Cardiac fibroblast (primary cell): ENCODE measurements around the gene CDO1.

ENCODE experiments used
- DNase-seq, 2 donors: peaks; one replicate each; pipeline versions ENCODE4 v3.0.0 to v3.0.0-alpha.2; 2010; ENCODE audit warnings: low read depth in 2 of 2
- H3K4me3 ChIP-seq, 2 donors: replicated peaks in 1 of 2; 1 replicate in 1 of 2; 2 replicates in 1 of 2; pipeline ENCODE4 v1.5.1; 2011; ENCODE audit warnings: low read depth in 2 of 2, low read length in 2 of 2, mild to moderate bottlenecking in 2 of 2, moderate library complexity in 1 of 2
- TF ChIP-seq, protein P1 (sequence below): IDR thresholded peaks from one replicate; pipeline ENCODE4 v1.5.1; 2011; ENCODE audit warnings: low read depth, mild to moderate bottlenecking, low read length, inconsistent platforms

CDO1 gene

DNA sequence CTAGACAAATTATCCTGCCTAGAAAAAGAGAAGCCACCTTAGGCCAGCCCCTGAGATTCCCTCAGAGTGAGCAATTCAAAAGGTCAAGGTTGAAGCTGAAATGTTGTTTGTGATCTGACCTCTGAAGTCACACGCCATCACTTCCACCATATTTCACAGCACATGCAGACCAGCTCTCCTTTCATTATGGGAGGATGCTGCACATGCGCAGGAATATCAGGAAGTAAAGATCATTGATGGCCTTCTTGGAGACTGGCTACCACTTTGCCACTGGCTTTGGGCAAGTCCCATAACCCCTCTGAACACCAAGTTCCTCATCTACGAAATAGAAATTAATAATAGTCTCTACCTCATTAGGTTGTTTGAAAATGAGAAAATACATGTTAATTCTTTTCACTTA is 39.5 kb downstream of the CDO1 start:
- H3K4me3 ChIP-seq = no peak overlapping the region
- TF ChIP-seq, protein P1, sequence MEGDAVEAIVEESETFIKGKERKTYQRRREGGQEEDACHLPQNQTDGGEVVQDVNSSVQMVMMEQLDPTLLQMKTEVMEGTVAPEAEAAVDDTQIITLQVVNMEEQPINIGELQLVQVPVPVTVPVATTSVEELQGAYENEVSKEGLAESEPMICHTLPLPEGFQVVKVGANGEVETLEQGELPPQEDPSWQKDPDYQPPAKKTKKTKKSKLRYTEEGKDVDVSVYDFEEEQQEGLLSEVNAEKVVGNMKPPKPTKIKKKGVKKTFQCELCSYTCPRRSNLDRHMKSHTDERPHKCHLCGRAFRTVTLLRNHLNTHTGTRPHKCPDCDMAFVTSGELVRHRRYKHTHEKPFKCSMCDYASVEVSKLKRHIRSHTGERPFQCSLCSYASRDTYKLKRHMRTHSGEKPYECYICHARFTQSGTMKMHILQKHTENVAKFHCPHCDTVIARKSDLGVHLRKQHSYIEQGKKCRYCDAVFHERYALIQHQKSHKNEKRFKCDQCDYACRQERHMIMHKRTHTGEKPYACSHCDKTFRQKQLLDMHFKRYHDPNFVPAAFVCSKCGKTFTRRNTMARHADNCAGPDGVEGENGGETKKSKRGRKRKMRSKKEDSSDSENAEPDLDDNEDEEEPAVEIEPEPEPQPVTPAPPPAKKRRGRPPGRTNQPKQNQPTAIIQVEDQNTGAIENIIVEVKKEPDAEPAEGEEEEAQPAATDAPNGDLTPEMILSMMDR = no peak
- no peak for DNase-seq

DNA sequence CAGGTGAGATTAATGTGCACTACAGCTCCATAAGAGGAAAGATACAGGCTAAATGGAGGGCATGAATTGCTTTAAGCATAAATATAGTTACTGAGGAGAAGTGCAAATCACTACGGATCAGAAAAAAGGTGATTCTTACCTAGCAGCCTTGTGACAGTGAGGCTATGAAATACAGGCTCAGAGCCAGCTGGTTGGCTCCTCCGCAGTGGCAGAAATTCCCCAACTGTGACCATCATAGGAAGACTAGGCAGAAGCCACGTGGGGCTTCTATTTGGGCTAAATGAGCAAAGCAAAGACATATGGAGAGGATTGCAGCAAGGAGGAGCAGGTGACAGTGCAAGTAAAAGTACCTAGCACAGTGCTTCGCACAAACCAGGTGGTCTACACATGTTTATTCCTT is 40.5 kb downstream of the CDO1 start:
- no peak overlapping the region for H3K4me3 ChIP-seq
- TF ChIP-seq, protein P1 = no peak
- DNase-seq = no peak

GRCh38 chr5:115774684-115775083 is 41.8 kb downstream of the CDO1 start:
- no peak for DNase-seq
- TF ChIP-seq, protein P1 = no peak
- H3K4me3 ChIP-seq = no peak overlapping the region

- no peak overlapping the region for H3K4me3 ChIP-seq
- DNase-seq = no peak
- TF ChIP-seq, protein P1 = no peak
Observed at GRCh38 chr5:115772731-115773475, 43.6 kb downstream of the CDO1 start.

DNA sequence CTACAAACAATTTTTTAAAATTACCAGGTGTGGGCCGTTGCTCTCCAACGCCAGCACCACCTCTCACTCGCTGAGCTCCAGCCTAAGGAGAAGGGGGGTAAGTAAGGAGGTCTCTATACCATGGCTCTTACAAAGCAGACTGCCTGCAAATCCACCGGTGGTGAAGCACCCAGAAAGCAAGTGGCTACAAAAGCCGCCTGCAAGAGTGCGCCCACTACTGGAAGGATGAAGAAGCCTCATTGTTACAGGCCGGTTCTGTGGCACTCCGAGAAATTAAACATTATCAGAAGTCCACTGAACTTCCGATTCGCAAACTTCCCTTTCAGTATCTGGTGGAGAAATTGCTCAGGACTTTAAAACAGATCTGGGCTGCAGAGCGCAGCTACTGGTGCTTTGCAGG is 46.0 kb downstream of the CDO1 start:
- TF ChIP-seq, protein P1 = peak; percentile 9
- DNase-seq = no peak
- H3K4me3 ChIP-seq = no peak overlapping the region

DNA sequence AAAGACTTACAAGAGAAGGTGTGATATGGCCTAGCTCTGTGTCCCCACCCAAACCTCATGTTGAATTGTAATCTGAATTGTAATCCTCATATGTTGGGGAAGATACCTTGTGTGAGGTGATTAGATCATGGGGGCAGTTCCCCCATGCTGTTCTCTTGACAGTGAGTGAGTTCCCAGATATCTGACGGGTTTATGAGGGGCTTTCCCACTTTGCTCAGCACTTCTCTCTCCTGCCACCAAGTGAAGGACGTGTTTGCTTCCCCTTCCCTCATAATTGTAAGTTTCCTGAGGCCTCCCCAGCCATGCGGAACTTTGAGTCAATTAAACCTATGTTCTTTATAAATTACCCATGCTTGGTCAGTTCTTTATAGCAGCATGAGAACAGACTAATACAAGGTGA is 49.0 kb downstream of the CDO1 start:
- no peak for DNase-seq

More for the DNA sequence above, 49.0 kb downstream of the CDO1 start:
- TF ChIP-seq, protein P1 = no peak
- H3K4me3 ChIP-seq = no peak overlapping the region
